22Rv1 (cell line): ENCODE measurements around the gene MGRN1.

ENCODE experiments used
- ZFX ChIP-seq: fragments of 450-650 bp; IDR thresholded peaks from 2 replicates; pipeline ENCODE4 v1.6.1; 2017; ENCODE audit warnings: antibody characterized with exemption, borderline replicate concordance
- TF ChIP-seq, protein P1 (sequence below): fragments of 450-650 bp; IDR thresholded peaks from 2 replicates; pipeline ENCODE4 v1.5.1; 2017; ENCODE audit warnings: mild to moderate bottlenecking

DNA sequence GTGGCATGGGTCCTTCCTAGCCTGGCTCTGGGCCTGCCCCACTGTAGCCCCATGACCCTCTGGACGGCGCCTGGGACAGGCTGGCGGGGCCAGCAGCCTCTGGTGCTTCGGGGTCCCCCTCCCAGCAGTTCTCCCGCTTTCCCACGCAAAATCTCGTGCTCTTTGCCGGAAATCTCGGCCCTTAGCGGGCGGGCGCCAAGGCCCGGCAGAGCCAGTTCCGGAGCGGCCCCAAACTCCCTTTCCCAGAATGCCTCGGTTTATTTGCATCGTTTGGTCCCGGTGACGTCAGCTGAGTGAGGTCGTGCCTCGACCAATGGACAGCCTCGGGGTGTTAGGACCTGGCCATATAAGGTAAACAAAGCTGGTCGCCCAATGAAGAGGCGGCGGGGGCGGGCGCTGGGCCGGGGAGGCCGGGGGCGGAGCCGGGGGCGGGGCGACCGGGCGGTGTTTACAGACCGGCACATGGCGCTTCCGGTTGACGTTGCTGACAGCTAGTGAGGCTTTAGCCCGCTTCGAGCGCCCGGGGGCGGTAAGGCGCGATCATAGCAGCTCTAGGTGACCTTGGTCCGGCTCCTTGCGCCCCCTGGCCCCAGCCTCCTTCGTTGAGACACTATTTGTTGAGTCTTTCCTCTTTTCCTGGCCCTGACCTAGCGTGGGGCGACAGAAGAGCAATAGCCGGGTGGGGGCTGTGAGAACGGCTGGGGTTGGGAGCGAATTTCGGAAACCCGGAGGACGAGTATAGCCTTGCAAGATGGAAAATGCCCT lies 8.4 kb upstream of the MGRN1 start:
- TF ChIP-seq, protein P1, sequence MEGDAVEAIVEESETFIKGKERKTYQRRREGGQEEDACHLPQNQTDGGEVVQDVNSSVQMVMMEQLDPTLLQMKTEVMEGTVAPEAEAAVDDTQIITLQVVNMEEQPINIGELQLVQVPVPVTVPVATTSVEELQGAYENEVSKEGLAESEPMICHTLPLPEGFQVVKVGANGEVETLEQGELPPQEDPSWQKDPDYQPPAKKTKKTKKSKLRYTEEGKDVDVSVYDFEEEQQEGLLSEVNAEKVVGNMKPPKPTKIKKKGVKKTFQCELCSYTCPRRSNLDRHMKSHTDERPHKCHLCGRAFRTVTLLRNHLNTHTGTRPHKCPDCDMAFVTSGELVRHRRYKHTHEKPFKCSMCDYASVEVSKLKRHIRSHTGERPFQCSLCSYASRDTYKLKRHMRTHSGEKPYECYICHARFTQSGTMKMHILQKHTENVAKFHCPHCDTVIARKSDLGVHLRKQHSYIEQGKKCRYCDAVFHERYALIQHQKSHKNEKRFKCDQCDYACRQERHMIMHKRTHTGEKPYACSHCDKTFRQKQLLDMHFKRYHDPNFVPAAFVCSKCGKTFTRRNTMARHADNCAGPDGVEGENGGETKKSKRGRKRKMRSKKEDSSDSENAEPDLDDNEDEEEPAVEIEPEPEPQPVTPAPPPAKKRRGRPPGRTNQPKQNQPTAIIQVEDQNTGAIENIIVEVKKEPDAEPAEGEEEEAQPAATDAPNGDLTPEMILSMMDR: peak; percentile 58
- TF ChIP-seq ZFX: no peak
